Suppressor macrophage (primary cell): Measurements from ENCODE around the gene PRADC1.

Experiments used
- DNase-seq, 4 experiments: peaks; one replicate each; pipeline ENCODE4 v3.0.0-alpha.2; 2020 to 2022

Gene PRADC1

DNA sequence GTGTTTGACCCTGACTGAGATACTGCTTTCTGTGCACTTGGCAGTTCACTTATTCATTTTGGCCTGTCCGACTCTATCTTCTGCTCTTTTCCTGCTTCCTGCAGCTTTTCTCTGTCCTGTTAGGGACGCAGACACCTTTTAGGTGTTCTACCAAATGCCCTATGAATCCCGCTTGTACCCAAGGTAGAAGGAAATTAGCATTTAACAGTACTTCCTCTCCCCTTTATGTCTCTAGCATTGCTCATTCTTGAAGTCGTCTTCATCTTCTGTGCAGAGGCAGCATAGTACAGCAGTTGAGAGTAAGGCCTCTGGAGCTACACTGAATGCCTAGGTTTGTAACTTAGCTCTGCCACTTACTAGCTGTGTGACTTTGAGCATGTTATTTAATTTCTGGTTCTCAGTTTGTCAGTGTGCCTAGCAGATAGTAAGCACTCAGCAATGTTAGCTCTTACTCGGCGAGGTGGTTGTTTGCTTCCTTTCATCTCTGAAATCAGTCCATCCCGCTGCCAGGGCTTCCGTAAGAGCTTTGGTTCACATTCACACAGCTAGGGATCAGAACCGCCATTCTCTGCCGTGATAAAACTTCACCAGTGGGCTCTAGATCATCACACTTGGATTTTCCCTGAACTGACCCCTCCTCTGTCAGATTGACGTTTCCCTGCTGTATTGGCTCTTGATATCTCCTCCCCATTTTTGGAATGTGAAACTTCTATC is 2.4 kb upstream of the PRADC1 start:
- DNase-seq, result peak in 1 of 4 experiments; percentile 21

DNA sequence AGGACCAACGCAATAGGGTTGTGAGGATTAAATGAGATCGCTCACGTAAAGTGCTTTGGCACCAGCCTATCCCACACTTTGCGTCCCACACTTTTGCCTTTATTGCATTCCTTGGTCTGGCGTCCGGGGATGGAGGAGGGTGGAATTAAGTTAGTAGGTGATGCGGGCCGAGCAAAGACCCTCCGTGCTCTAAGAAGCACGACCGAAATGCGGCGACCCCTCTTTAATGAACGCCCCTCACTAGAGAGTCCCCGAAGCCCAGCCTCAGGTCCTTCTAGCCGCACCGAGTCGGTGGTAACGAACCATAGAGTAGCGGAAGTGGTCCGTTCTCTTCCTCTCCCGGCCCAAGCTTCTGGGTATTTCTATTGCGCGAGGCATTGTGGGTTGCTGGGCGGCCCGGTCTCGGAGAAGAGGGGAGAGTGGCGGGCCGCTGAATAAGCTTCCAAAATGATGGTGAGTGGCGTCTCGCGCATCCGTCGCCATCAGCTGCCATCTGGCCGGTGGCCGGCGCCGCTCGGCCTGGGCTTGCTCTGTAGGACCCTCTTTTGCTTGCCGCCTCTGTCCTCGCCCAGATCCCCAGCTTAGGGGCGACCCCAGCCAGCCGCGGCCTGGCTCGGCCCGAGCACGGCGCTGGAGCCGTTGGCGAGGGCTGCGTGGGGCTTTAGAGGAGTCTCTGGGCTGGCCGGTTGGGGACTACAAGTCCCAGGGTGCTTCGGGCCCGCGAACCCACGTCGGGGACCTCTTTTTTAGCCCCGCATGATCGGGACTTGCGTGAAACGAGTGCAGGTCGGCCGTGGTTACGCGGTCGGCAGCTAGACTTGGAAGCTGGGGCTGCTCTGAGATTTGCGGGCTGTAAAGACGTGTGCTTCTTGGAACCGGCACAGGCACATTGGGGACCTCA is 1.1 kb upstream of the PRADC1 start, which contains the start of gene CCT7:
TSS of gene CCT7 (plus strand) at position 377 of the 901 bp plus-strand sequence. CDS start at position 448, 71 bp downstream.
- DNase-seq, result peak; percentile 91 to 95 (median 94)

DNA sequence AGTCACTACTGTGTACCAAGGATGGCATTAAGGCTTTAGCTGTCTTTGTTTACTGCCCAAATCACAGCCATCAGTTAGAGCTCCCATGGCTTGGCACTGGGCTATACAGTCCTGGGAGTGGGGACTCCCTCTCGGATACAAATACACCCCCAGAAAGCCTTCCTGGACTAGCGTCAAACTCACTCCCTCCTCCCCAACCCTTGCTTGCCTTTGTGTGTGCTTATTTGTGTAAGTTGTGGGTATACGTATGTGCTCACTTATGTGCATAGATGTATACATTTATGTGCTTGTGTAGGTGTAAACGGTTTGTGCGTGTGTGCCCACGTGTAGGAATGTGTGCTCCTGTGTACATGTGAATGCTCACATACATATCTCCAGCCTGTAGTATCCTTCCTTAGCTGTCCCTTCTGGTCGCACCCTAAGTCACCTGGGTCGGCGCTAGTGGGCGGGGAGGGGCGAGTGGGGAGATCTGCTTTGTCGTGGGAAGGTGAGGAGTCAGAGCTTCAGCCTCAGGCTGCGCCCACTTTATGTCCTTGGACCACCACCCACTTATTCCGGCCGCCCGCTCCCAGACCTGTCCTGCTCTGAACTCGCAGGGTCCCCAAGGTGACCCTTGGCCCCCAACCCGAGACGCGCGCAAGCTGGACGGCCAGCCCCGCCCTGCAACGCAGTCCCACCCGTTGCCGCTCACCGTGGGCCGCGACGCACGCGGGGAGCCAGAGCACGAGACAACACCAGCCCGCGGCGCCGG is 461 bp downstream of the PRADC1 start:
- peak; percentile 32 to 59 (median 41) for DNase-seq

DNA sequence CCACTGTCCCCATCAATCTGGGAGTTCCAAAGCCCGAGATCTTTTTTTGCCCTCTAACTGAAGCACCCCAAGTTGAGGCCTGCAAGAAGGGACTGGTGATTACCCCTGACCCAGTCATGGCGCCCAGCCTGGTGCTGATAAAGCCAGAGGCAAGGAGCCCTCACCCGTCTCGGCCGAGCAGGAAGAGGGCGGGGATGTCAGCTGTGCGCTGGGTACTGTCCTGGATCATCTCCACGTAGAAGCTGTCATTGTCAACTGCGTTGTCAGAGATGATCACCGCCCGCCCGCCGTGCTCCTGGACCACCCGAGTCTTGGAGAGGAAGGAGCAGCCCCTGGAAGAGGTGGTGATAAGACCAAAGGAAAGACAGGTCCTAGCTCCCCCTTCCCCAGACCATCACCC is 4.4 kb downstream of the PRADC1 start:
- no peak for DNase-seq

DNA sequence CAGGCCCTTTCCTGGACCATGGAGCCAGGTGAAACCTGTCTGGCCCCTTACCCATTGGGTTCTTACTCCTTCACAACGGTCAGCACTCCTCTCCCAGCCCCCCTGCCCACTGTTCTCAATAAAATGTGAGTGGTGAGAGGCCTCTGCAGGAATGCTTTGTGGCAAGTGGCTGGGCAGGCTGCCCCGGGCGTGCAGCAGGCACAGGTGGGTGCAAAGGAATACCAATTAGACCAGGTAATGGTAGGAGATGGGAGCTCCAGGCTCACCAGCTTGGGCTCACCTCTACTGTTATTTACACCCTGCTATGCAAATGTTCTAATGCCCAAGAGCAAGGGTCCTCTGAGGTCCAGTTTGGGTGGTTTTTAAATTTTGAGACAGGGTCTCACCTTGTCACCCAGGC is 6.0 kb downstream of the PRADC1 start:
- no peak for DNase-seq

DNA sequence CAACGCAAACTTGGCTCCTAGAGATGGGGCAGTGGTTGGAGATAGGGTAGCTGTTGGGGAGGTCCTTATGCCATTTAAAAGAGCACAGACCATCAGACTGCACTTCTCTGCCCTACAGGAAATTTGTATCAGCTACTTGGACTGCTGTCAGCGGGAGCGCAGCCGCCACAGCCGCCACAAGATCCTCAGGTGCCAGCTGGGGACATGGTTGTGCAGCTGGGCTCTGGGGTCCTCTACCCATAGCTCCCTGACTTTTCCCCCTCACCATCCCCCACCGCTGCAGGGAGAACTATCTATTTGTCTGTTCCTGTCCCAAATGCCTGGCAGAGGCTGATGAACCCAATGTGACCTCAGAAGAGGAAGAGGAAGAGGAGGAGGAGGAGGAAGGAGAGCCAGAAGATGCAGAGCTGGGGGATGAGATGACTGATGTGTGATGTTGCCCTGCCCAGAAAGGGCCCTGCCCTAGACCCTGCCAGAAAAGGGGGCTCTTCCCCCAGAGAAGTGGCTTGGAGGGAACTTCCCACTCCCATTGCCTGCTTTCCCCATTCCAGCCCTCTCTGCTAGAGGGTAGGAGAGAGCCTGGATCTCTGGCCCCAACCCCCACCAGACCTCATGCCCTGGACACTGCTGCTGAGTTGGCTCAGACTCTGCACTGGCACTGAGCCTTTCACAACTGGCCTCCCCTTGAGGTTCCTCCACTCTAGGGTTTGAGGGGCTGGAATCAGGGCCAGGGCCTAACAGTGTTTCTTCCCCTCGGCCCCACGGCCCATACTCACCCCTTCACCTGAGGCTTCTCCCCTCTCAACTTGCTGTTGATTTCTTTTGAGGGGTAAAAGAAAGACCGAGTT is 7.3 kb downstream of the PRADC1 start:
- peak; percentile 6 to 45 (median 42) for DNase-seq

DNA sequence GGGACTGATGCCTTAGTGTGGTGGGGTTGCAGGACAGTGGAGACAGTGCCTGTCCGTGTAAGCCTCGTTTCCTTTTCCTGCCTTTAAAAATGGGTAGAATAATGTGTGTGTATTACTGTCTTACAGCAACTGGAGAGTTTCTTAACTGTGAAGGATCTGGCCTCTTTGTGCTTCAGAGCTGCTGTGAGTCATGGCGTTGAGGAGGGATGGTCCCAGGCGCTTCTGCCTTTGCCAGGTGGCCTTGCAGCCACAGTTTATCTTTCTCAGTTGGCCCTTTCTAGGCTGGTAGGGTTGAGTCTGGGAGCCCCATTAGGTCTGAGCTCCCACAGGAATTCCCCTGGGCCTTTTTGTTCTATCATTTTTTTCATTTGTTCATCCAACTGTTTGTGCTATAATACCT is 9.2 kb downstream of the PRADC1 start:
- no peak for DNase-seq

DNA sequence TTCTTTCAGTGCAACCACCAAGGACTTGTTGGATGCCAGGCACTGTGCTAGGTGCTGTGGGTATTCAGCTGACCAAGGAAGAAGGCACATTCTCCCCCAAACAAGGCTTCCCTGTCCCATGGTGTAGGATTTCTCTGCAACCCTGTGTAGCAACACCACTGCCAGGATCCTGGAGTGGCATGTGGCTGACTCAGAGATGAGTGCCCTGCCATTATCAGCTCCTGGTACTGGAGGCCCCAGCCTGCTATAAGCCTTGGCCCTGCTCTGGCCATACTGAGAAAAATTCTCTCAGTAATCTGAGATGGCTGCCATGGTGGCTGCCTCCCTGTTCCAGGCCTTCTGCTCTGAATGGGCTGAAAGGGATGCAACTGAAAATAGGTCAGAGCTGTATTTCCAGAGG is 14.7 kb downstream of the PRADC1 start:
- DNase-seq, result no peak

DNA sequence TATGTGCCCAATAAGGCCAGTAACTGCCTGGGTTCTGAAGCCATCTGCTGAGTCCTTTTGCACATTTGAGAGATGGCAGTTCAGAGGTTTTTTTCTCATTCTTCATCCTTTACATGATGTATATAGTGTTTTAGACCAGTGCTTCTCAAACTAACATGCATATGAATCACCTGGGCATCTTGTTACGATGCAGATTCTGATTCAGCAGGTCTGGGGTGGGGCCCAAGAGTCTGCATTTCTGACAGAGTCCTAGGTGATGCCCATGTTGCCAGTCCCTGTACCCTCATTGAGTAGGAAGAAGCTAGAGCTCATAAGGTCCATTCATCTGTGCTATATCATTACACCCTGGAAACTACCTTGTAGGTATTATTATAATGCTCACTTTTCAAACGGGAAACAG is 15.2 kb downstream of the PRADC1 start:
- no peak for DNase-seq

DNA sequence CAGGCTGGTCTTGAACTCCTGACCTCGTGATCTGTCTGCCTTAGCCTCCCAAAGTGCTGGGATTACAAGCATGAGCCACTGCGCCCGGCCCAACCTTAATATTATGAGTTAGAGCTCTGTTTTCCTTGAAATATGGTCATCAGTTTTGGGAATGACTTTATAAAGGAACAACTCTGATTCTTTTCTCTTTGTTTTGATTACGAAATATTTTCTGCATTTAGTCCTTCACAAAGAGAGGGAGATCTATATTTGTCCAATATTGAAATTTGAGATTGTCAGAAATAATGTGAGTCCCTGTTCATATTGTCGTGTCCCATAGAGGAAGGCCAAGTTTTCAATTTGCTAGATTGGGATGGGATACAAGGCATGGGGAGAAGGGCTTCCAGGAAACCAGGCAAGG is 15.9 kb downstream of the PRADC1 start:
- DNase-seq, result no peak

DNA sequence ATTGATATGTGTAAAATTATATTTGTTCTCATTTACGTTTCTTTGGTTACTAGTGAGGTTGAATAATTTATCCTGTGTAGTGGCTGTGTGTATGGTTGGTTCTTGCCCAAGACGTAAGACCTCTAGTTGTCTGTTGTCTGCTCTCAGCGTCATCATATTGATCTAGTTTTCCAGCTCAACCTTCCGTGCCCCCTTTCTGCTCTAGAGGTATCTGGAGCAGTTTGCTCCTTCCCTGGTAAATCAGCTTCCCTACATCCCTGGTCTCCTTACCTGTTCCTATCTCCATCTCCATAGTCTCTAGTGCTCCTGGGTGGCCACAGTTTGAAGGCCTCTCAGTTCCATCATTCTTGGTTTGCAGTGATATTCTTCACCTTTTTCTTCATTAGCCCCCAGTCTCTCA is 17.8 kb downstream of the PRADC1 start:
- no peak for DNase-seq

DNA sequence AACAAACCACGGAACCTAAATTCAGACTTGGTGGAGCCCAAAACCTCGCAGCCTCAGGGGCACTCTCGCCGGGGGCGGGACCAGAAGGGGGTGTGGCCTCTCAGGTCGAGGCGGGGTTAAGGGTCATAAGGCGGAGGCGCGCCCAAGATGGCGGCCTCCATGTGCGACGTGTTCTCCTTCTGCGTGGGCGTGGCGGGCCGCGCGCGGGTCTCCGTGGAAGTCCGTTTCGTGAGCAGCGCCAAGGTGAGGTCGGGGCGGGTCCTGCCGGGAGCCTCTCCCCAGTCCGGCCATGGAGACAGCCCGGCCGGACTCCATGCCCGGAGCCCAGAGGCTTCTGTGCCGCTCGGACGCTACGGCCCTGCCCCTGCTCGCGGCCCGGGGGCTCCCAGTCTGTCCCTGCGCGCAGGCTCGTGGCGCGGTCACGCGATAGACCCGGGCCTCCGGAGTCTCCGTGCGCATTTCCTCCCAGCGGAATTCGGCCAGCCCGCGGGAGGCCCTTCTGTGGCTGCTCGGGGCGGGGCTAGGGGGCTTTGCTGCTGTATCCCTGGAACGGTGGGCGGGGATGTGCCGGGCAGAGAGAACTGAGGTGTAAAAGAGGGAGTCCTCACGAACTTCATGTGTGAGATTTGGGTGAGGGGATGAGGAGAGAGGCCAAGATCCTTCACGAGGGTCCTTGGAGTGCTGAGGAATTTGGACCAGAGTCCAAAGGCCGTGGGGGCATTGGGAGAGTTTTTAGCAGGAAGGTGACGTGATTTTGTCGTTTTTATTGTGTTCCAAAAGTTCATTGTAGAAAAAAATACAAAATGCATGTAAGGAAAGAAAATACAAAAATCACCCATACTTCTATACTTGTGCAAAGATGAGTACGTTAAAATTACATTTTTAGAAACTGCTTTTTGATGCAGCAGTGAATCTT is 18.7 kb downstream of the PRADC1 start, which contains the start of gene SMYD5:
TSS of gene SMYD5 (plus strand) at position 126 of the 916 bp plus-strand sequence. CDS start at position 148, 22 bp downstream.
- peak; percentile 93 to 96 (median 94) for DNase-seq

DNA sequence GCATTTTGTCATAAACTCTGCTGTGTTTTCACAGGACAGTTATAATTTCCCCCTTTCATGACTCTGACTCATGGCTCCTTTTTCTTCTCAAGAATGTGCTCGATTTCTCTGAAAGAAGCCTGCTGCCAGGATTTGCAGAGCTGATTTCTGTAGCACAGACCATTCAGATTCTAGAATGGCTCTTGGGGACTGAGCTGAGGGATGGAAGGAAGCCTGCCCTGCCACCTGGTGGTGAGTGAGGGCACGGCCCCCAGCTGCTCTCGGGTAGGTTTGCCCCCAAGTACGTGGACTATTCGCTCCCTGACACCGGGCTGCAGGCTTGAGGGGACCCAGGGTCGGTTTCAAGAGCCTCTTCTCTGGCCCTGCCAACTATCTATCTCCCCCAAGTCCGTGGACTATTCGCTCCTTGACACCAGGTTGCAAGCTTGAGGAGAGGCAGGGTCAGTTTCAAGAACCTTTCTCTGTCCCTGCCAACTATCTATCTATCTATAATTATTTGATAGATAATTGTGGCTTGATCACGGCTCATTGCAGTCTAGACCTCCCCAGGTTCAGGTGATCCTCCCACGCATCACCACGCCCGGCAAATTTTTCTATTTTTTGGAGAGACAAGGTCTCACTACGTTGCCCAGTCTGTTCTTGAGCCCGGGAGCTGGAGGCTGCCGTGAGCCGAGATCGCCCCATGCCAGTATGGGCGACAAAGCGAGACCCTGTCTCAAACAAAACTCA is 20.4 kb downstream of the PRADC1 start:
- DNase-seq, result peak; percentile 67 to 83 (median 73)

DNA sequence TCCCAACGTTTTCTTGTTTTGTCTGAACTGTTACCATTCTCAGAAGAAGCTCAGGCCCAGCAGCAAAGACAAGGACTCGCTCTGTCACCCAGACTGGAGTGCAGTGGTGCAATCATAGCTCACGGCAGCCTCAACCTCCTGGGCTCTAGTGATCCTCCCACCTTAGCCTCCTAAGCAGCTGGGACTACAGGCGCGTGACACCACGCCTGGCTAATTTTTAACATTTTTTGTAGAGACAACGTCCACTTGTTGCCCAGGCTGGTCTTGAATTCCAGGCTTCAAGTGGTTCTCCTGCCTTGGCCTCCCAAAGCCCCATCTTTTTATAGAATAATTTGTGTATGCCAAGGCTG is 21.0 kb downstream of the PRADC1 start:
- no peak for DNase-seq

DNA sequence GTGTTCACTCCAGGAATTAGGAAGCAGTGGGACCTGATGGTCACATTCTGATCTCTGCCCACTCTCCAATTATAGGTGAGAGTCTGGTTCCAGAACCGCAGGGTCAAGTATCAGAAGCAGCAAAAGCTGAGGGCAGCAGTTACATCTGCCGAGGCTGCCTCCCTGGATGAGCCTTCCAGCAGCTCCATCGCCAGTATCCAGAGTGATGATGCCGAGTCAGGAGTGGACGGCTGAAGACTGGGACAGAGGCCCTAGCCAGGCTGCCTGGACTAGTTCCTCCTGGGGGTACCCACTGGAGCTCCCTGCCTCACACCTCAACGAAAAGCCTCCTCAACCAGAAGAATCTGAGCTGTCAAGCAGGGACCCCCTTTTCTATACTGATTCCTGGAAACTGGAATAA is 22.3 kb downstream of the PRADC1 start:
- no peak for DNase-seq

DNA sequence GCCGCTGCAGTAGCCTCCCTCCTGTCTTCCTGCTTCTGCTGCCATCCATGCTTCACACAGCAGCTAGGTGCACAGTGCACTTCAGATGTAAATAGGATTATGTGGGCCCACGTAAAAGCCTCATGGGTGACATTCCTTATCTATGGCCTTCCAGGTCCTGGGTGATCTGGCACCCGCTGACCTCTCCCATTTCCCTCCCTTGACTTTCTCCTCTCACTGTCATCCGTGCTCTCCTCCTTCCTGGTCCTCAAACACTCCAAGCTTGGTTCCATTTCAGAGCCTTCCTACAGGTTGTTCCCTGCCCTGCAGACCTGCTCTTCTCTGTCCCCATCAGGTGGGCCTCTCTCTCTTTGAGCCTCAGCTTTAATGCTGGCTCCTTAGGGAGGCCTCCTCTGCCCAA is 23.0 kb downstream of the PRADC1 start:
- no peak for DNase-seq

DNA sequence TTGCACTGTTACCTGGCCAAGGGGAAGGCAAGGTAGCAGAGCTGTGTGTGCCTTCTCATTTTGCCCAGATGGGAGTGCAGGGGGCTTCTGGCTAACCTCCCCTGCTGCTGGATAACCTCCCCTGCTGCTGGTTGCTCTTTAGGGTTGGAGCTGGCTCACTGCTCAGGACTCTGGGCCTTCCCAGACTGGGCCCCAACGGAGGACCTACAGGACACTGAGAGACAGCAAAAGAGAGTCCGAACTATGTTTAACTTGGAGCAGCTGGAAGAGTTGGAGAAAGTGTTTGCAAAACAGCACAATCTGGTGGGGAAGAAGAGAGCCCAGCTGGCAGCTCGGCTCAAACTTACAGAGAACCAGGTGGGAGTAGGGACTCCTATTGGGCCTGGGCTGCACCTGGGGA is 24.8 kb downstream of the PRADC1 start:
- no peak for DNase-seq

DNA sequence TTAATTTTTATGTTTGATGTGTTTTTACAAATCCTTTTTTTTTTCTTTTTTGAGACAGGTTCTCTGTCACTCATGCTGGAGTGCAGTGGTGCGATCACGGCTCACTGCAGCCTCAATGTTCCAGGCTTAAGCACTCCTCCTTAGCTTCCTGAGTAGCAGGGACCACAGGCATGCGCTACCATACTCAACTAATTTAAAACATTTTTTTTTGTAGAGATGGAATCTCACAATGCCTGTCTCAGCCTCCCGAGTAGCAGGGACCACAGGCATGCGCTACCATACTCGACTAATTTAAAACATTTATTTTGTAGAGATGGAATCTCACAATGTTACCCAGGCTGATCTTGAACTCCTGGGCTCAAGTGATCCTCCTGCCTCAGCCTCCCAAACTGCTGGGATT is 27.4 kb downstream of the PRADC1 start:
- DNase-seq, result no peak

DNA sequence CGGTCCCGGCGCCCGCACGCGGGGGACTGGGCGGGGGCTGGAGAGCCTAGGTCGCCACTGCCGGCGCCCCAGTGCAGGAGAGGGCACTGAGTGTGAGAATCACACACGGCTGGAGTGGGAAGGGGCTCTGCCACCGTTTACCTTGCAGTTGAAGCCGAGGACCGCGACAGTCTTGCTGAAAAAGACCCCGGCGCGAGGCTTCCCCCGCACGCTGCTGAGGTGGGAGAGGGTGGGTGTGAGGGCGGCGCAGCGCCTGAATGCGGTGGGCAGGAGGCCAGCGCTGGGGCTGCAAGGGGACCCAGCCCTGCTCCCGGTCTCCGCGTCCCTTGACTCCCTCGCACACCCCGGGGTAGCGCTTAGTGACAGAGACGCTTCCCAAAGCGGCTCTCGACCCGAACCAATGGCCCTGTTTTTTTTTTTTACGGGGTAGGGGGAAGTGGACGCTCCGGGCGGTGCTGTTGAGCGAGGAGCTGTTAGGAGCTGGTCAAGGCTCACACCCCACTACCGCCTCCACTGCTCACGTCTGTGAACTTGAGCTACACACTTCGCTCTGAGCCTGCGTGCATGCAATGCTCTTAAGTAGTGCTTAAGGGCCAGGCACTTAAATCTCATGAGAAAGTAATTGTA is 29.9 kb downstream of the PRADC1 start:
- peak in 2 of 4 experiments; percentile 23 to 24 for DNase-seq
